Limb (tissue), 2 donors: Measurements from ENCODE around the gene DAG1.

Source experiments
- DNase-seq, 2 donors: peaks; one replicate each; pipeline ENCODE4 v3.0.0-alpha.2; 2016; ENCODE audit errors: extremely low spot score in 2 of 2

The DAG1 gene

DNA sequence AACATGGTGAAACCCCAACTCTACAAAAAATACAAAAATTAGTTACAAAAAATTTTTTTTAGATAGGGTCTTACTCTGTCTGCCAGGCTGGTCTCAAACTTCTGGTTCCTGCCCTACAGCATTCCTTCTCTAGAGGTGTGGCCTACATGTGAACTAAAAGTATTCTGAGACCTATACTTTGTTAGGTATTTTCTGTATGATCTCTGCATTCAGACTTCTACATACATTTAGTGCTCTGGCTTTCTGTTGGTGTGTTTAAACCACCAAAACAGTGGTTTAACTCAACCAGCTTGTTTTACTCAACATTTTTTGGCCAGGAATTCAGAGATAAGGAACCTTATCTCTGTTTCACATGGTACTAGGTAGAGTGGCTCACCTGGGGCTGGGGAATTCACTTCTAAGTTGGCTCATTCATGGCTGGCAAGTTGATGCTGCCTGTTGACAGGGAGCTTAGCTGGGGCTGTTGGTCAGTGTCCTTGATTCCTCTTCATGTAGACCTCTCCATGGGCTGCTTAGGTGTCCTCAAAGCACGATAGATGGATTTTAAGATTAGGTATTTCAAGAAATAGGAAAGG is 42.8 kb downstream of the DAG1 start:
- no peak for DNase-seq

DNA sequence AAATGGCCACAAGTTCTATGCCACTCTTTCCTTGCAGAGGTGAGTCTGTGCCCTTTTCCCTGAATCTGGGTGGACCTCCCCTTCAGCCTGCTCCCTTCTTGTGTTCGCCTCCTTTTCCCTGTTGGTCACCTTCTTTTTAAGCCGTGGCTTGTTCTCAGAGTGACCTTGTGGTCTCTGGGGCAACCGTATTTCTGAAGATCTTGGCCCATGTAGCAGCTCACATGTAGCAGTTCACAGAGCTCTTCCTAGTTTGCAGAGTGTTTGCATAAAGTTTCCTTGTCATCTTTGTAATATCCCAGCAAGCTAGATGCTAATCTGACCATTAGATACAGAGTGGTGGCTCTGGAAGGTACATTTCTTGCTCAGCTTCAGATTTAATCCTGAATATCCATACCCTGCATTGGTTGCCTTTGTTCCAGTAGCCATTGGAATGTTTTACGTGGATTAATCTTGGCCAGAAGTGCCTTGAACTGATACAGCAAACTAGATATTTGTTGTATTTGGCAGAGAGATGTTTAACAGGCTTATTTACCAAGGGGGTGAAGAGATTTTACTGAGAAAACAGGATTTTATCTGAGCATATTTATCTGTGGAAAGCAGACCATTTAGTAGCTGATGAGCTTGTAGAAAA is 43.5 kb downstream of the DAG1 start:
- DNase-seq: no peak

DNA sequence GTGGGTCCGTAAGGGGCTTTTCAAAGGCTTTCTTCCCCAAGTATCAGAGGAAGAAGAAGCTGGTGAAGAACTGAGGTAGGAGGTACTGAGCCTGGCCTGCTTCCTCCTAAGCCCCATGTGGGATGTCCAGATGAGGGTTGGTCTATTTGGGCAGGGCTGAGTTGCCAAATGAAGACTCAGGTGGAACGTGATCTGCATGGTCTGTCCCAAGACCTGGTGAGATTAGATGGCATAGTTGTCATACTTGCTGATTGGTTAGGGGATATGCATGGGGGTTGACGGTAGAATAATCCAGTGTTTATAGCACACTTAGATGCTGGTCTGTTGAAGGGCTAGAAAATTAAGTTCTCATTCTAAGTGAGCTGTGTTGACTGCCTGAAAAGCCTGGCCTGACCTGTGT is 47.9 kb downstream of the DAG1 start:
- DNase-seq: no peak

DNA sequence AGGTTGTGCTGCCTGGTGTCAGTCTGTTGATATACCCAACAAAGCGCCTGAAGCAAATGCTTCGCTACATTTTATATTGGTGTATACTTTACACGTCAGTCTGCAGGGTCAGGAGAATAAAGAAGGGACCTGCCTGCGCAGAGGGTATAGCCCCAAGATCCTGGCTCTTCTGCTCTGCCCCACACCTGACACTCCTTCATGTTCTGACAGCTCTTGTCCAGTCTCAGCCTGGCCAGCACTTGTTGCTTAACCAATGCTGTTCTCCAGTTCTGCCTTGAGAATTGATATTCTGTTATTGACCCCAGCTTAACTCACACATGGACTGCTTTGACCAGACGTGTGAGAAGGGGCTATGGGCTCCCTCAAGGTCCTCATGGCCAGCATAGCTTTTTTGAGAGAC is 48.4 kb downstream of the DAG1 start:
- DNase-seq: no peak

DNA sequence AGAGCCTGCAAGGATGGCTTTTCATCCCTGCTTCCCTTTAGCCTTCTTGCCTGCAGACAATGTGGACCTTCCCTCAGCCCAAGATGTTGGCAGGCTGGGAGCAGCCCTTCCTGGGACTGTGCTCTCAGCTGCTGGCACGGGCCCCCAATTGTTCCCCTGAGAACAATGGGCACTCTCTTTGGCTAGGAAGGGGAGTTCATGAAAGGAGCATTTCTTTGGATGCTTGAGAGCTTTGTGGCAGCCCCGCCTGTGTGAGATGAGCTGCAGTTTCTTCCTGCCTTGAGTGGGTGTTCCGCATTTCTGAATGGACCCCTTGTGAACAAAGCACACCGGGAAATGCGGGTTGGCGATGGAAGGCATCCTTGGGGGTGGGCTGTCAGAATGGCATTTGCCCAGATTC is 49.2 kb downstream of the DAG1 start:
- DNase-seq: peak in 1 of 2 donors; percentile 47

DNA sequence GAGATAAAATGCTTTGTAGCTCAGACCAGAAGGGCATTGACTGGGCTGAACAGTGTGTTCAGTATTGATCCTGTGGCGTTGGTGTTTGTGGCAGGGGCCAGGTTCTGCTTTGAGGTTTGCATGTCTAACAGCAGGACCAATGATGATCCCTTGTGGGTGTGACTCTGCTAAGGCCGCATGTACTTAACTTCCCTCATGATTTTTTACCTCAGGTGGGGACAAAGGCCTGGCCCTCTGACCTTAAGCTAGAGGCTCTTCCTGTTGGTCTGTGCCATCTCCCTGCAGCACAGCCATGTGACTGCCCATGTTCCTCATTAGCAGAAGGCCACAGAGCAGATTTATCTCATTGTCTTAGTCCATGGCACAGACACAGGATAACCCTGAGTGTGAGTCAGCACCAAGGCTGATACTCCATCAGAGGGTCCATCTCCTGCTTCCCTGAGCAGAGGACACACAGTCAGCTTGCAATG is 49.9 kb downstream of the DAG1 start:
- DNase-seq: no peak

DNA sequence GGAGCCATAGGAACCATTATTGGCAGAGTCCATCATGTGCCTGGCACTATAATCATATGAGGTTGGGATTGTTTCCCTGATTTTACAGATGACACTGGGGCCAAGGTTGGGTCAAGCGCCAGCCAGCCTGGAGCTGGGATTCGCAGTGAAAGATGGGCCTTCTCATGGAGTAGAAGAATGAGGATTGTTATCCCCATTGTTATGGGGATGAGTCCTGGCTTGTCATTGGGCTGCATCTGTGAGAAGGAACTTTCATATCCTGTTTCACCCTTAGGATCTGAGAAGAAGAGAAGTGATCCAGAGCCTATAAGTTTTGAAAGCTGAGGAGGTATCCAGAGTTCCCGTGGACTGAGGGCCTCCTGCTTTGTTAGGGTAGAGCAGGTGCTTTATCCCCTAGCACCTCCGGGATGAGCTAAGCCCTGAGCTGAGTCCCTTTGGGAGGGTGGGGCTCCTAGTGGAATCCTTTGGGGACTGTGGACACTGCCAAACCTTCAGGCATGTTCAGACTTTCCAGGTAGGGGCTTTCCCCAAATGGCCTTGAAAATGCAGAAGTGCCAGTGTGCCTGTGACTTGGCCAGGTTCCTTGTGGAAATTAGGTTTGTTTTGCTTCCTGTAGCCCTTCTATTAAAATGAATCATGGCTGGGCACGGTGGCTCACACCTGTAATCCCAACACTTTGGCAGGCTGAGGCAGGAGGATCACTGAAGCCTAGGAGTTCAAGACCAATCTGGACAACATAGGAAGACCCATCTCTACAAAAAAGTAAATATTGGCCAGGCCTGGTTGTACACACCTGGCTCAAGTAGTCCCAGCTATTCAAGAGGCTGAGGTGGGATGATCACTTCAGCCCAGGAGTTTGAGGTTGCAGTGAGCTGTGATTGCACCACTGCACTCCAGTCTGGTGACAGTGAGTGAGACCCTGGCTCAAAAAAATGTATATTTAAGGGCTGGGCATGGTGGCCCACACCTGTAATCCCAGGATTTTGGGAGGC is 54.0 kb downstream of the DAG1 start:
- no peak for DNase-seq

DNA sequence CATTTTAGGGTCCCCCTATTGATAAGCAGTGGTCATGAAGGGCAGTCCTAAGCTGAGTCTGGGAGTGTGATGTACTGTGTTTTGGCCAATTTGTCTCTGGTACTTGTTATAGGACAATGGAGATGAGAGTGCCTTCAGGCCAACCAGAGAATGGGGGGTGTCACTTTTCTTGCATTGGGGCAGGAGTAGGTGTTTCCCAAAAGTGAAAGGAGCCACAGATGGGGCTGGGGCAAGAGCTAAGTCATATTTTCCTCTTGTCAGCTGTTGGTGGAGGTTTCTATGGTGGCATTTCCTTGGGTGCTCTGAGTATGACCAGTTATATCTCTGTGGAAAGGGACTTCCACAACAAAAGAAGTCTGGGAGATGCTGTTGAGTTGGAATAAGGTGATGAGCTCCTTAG is 59.5 kb downstream of the DAG1 start:
- DNase-seq: no peak

DNA sequence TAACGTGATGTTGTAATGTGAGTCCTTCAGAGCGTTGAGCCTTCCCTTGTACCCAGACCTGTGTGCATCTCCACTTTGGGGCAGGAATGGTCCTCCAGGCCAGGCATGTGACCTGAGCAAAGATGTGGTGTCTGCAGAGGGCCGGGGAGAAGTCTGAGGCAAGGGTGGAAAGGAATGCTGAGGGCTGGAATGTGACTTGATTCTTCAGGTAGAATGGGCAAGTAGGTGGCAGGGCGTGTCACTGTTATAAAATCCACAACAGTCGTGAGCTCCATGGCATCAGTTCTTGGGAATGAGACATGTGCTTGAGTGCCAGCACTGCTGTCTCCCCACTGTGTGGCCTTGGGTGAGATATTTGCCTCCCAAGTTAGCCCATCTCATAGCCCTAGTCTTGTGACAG is 60.2 kb downstream of the DAG1 start:
- no peak for DNase-seq

DNA sequence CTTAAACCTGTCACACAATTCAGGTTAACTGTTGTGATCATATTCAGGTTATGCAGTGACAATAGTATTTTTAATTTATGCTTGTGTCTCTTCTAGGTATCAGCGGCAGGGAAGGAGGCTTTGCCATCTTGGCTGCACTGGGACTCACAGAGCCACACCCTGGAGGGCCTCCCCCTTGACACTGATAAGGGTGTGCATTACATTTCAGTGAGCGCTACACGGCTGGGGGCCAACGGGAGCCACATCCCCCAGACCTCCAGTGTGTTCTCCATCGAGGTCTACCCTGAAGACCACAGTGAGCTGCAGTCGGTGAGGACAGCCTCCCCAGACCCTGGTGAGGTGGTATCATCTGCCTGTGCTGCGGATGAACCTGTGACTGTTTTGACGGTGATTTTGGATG is 60.6 kb downstream of the DAG1 start:
- DNase-seq: no peak

DNA sequence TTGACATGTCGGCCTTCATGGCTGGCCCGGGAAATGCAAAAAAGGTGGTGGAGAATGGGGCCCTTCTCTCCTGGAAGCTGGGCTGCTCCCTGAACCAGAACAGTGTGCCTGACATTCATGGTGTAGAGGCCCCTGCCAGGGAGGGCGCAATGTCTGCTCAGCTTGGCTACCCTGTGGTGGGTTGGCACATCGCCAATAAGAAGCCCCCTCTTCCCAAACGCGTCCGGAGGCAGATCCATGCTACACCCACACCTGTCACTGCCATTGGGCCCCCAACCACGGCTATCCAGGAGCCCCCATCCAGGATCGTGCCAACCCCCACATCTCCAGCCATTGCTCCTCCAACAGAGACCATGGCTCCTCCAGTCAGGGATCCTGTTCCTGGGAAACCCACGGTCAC is 61.2 kb downstream of the DAG1 start:
- no peak for DNase-seq

DNA sequence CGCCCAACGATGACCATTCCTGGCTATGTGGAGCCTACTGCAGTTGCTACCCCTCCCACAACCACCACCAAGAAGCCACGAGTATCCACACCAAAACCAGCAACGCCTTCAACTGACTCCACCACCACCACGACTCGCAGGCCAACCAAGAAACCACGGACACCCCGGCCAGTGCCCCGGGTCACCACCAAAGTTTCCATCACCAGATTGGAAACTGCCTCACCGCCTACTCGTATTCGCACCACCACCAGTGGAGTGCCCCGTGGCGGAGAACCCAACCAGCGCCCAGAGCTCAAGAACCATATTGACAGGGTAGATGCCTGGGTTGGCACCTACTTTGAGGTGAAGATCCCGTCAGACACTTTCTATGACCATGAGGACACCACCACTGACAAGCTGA is 61.6 kb downstream of the DAG1 start:
- no peak for DNase-seq

DNA sequence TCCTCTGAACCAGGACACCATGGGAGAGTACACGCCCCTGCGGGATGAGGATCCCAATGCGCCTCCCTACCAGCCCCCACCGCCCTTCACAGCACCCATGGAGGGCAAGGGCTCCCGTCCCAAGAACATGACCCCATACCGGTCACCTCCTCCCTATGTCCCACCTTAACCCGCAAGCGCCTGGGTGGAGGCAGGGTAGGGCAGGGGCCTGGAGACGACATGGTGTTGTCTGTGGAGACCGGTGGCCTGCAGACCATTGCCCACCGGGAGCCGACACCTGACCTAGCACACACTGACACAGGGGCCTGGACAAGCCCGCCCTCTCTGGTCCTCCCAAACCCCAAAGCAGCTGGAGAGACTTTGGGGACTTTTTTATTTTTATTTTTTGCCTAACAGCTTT is 63.0 kb downstream of the DAG1 start:
- DNase-seq: no peak

DNA sequence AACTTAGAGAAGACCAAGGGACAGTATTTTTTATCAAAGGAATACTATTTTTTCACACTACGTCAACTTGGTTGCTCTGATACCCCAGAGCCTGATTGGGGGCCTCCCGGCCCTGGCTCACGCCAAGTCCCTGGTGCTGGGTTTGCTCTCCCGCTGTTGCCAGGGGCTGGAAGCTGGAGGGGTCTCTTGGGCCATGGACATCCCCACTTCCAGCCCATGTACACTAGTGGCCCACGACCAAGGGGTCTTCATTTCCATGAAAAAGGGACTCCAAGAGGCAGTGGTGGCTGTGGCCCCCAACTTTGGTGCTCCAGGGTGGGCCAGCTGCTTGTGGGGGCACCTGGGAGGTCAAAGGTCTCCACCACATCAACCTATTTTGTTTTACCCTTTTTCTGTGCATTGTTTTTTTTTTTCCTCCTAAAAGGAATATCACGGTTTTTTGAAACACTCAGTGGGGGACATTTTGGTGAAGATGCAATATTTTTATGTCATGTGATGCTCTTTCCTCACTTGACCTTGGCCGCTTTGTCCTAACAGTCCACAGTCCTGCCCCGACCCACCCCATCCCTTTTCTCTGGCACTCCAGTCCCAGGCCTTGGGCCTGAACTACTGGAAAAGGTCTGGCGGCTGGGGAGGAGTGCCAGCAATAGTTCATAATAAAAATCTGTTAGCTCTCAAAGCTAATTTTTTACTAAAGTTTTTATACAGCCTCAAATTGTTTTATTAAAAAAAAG is 63.9 kb downstream of the DAG1 start:
- no peak for DNase-seq

DNA sequence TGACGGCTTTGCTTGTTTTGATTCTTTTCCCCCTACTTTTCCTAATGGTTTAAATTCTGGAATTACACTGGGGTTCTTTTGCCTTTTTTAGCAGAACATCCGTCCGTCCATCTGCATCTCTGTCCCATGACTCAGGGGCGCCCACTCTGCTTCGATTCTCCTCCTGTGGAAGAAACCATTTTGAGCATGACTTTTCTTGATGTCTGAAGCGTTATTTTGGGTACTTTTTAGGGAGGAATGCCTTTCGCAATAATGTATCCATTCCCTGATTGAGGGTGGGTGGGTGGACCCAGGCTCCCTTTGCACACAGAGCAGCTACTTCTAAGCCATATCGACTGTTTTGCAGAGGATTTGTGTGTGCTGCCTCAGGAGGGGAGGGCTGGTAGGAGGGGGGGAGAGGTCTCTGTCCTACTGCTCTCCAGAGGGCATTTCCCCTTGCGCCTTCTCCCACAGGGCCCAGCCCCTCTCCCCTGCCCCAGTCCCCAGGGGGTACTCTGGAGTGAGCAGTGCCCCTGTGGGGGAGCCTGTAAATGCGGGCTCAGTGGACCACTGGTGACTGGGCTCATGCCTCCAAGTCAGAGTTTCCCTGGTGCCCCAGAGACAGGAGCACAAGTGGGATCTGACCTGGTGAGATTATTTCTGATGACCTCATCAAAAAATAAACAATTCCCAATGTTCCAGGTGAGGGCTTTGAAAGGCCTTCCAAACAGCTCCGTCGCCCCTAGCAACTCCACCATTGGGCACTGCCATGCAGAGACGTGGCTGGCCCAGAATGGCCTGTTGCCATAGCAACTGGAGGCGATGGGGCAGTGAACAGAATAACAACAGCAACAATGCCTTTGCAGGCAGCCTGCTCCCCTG is 64.7 kb downstream of the DAG1 start:
- peak in 1 of 2 donors; percentile 60 for DNase-seq

DNA sequence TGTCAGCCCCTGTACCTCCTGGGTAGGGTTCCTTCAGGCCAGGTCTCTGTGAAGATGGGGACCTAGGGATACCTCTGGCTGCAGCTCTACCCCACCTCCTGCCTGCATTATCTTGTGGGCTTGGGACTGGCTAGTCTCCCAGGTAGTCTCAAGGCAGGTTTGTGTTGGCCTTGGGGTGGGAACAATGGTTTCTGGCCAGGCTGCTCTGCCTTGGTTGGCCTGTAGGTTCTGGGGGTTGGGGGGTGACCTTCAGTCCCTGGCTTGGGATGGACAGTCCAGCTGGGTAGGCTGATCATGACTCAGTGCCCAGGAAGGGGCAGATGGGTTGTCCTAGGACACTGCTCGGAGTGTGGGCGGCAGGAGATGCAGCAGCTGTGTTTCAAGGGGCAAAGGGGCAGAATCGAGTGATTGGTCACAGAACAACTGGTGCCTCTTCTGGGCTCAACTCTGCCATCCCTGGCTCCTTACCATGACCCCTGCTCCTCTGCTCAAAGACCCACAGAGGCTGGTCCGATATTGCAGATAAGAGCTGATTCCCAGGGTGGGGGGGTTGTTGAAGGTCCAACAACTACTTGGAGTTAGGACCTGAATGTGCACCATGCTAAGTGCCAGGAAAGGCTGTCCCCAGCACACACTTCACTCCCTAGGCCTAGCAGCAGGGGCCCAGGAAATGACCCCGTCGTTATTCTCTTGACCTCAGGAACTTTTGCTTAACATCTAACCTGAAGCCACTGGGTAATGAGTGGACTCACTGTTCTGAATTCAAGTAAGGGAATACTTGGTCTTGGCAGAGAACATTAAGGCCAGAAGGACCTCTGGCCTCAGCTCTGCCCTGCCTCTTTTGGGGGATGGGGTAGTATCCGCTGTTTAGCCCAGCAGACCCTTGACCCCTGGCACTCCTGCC is 66.2 kb downstream of the DAG1 start:
- no peak for DNase-seq

DNA sequence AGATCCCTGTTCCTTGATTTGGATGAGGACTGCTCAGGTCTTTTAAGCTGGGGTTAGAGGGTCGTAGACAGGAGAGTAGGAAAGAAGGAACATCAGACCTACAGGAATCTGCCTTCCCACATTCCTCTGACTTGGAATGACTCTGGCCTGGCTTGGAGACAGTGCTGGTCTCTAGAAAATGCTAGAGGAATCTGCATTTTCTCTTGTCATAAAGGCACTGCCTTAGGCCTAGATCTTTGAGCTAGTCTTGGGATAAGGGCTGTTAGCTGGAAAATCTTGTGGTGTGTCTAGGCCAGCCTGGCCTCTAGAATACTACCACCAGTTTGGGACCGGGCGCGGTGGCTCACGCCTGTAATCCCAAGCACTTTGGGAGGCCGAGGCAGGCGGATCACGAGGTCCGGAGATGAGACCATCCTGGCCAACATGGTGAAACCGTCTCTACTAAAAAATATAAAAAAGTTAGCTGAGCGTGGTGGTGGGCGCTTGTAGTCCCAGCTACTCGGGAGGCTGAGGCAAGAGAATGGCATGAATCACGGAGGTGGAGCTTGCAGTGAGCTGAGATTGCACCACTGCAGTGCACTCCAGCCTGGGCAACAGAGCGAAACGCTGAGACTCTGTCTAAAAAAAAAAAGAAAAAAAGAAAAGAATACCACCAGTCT is 66.9 kb downstream of the DAG1 start:
- no peak for DNase-seq

DNA sequence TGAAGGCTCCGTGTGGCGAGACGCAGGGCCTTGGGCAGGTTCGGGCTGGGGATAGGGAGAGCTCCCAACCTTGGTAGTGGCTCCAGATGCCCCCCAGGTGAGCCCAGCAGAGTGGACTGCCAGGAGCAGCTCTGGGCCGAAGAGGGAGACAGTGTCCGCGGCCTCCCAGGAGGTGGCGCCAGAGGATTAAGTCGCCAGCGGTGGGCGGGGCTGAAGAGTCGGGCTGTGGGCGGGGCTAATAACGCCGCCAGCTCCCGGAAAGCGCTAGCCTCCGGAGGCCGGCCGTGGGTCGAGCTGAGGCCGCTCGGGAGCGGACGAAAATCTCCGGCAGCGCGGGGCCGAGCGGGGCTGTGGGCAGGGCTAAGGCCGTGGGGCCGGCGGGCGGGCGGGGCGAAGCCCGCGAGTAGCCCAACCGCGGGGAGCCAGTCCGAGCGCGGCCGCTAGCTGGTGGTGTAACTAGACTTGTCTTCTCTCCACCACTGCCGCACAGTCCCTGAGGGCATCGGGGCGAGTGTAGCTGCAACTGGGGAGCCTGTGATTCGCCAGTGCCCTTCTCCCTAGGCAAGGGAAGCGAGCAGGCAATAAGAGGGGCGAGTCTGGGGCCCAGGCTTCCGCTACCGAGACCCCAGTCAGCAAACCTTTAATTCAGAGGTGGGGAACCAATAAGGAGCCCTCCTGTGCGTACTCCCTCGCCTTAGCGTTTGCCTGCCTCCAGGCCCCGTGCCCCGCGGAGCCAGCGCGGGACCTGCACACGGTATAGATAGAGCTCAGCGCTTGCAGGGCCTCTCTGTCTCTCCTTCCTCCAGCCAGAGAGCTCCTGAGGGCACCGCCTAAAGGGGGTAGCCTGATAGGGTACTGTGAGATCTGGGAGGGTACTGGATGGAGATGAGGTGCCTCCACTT is 69.8 kb downstream of the DAG1 start:
- DNase-seq: peak; percentile 91 to 95
